ENCODE data around the gene SOX4. TPM values are rescaled to one million over a fixed set of nuclear protein-coding genes. Genes with fewer than 3 reads are reported as not detected.

Gene SOX4
- total and polyA plus RNA-seq, 8 donors = 1.2 to 62.0 (median 16.5) TPM

GRCh38 chr6:21590346-21590745 lies 3.2 kb upstream of the SOX4 start:
- intact Hi-C loops (cut with DNase I; ENCODE audit: low total_unique reads) = no loop called here
- H3K4me1 ChIP-seq = peaks cover 11 to 35% (median 28%) of the 10 kb centered on the region in 4 donors
- TF ChIP-seq CTCF (IDR thresholded peaks at IDR 0.05) = no peak
- TF ChIP-seq POLR2AphosphoS5 (IDR thresholded peaks at IDR 0.05) = no peak
- TF ChIP-seq EP300 (IDR thresholded peaks at IDR 0.05) = no peak
- TF ChIP-seq POLR2A (IDR thresholded peaks at IDR 0.05) = no peak
- H3K9me3 ChIP-seq = no peaks in the 10 kb centered on the region
- no peaks in the 10 kb centered on the region for H3K27me3 ChIP-seq
- H3K27ac ChIP-seq = no peak overlapping the region
- H3K4me3 ChIP-seq = no peak overlapping the region
- 88 to 96% (median 95%) methylated on average over 1 of the region's 1 CpG for WGBS, 5 donors
- no peaks in the 10 kb centered on the region for H3K36me3 ChIP-seq
- DNase-seq = no peak

GRCh38 chr6:21591446-21591845 lies 2.1 kb upstream of the SOX4 start:
- TF ChIP-seq EP300 (IDR thresholded peaks at IDR 0.05) = no peak
- TF ChIP-seq POLR2A (IDR thresholded peaks at IDR 0.05) = no peak
- no peak for TF ChIP-seq POLR2AphosphoS5 (IDR thresholded peaks at IDR 0.05)
- TF ChIP-seq CTCF (IDR thresholded peaks at IDR 0.05) = no peak
- intact Hi-C loops (cut with DNase I; ENCODE audit: low total_unique reads) = no loop called here
- H3K27ac ChIP-seq = no peak overlapping the region
- H3K9me3 ChIP-seq = no peaks in the 10 kb centered on the region
- no peak overlapping the region for H3K4me3 ChIP-seq
- 80 to 85% (median 83%) methylated on average over 2 of the region's 2 CpGs for WGBS, 5 donors
- no peaks in the 10 kb centered on the region for H3K36me3 ChIP-seq
- H3K27me3 ChIP-seq = no peaks in the 10 kb centered on the region
- peaks cover 9 to 35% (median 29%) of the 10 kb centered on the region in 4 donors for H3K4me1 ChIP-seq
- DNase-seq = no peak

DNA sequence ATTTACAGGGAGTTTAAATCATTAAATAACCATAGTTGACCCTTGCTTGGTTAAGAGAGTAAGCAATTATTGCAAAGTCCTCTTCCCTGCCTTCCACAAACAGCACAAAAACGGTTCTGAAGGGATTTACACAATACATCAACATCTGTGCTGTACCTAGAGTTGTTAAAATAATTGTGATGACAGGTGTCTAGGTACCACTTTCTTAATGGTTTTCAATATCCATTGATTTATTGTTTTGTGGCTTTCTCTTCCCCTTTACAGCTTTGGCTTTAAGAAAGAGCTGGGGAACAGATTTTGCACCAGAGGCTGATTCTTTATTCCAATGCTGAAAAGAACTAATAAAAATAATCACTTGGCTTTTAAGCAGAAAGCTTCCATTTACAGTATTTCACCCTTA lies 598 bp upstream of the SOX4 start:
- Histone ChIP-seq H3K4me3 (peak overlapping the region; percentile 68 to 82 (median 80)), H3K36me3 (no peaks in the 10 kb centered on the region), H3K27ac (peak overlapping the region in 4 of 5 donors; percentile 88 to 97 (median 96)), H3K9me3 (no peaks in the 10 kb centered on the region), H3K4me1 (peaks cover 7 to 25% (median 21%) of the 10 kb centered on the region in 4 donors), H3K27me3 (no peaks in the 10 kb centered on the region)
- intact Hi-C loops (cut with DNase I; ENCODE audit: low total_unique reads) = no loop called here
- no peak for TF ChIP-seq EP300 (IDR thresholded peaks at IDR 0.05)
- no peak for TF ChIP-seq POLR2AphosphoS5 (IDR thresholded peaks at IDR 0.05)
- TF ChIP-seq POLR2A (IDR thresholded peaks at IDR 0.05) = no peak
- TF ChIP-seq CTCF (IDR thresholded peaks at IDR 0.05) = no peak
- 0 to 10% (median 2%) methylated on average over 1 of the region's 1 CpG for WGBS, 5 donors
- DNase-seq = no peak

DNA sequence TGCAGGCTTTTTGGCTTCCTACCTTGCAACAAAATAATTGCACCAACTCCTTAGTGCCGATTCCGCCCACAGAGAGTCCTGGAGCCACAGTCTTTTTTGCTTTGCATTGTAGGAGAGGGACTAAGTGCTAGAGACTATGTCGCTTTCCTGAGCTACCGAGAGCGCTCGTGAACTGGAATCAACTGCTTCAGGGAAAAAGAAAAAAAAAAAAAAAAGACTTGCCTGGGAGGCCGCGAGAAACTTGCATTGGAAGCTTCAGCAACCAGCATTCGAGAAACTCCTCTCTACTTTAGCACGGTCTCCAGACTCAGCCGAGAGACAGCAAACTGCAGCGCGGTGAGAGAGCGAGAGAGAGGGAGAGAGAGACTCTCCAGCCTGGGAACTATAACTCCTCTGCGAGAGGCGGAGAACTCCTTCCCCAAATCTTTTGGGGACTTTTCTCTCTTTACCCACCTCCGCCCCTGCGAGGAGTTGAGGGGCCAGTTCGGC lies 420 bp downstream of the SOX4 start:
- H3K36me3 ChIP-seq = no peaks in the 10 kb centered on the region
- H3K27ac ChIP-seq = peak overlapping the region; percentile 88 to 97 (median 96)
- H3K27me3 ChIP-seq = no peaks in the 10 kb centered on the region
- TF ChIP-seq POLR2AphosphoS5 (IDR thresholded peaks at IDR 0.05) = no peak
- TF ChIP-seq EP300 (IDR thresholded peaks at IDR 0.05) = no peak
- no peak for TF ChIP-seq CTCF (IDR thresholded peaks at IDR 0.05)
- no peak for TF ChIP-seq POLR2A (IDR thresholded peaks at IDR 0.05)
- WGBS, 5 donors = 0 to 3% (median 0%) methylated on average over 19 of the region's 19 CpGs
- H3K4me1 ChIP-seq = peaks cover 17 to 35% (median 28%) of the 10 kb centered on the region in 4 donors
- intact Hi-C loops (cut with DNase I; ENCODE audit: low total_unique reads) = no loop called here
- peak overlapping the region; percentile 68 to 82 (median 80) for H3K4me3 ChIP-seq
- no peaks in the 10 kb centered on the region for H3K9me3 ChIP-seq
- DNase-seq = peak; percentile 34 to 79

All from stomach (tissue), 9 donors.